Activated effector memory CD4-positive, alpha-beta T cell treated with anti-CD3 and anti-CD28 coated beads, Interleukin-2, amount 50 U/mL, for 16 hours (primary cell): ENCODE results near the gene CADPS2.
"Not testable (repeated sequence)": the region's sequence is repeated elsewhere in the genome, so short reads cannot be mapped to it uniquely, and the experiment has no call there.

Experiments
- DNase-seq: peaks from one replicate; pipeline ENCODE4 v3.0.0-alpha.2; 2020

CADPS2 gene

GRCh38 chr7:122304996-122305421 lies 581.3 kb downstream of the CADPS2 start:
- no peak for DNase-seq

- no peak for DNase-seq
Measured at GRCh38 chr7:122304319-122304975, 581.8 kb downstream of the CADPS2 start, which contains the start of gene FEZF1. Gene FEZF1, minus strand, starts transcription at chr7:122304750. Its CDS starts 313 bp downstream, at chr7:122304437.

- no peak for DNase-seq
Measured at GRCh38 chr7:122303531-122304318, 582.5 kb downstream of the CADPS2 start.

GRCh38 chr7:122302761-122303530 lies 583.3 kb downstream of the CADPS2 start:
- DNase-seq, result no peak

- no peak for DNase-seq
Measured at GRCh38 chr7:122301858-122302760, 584.2 kb downstream of the CADPS2 start.

- no peak for DNase-seq
Measured at GRCh38 chr7:122300956-122301833, 585.1 kb downstream of the CADPS2 start.

- DNase-seq, result no peak
Measured at GRCh38 chr7:122300211-122300932, 585.9 kb downstream of the CADPS2 start.

- no peak for DNase-seq
Measured at GRCh38 chr7:122299624-122300210, 586.5 kb downstream of the CADPS2 start.

GRCh38 chr7:122298618-122299017 lies 587.6 kb downstream of the CADPS2 start:
- no peak for DNase-seq

GRCh38 chr7:122298131-122298530 lies 588.1 kb downstream of the CADPS2 start:
- DNase-seq, result no peak

GRCh38 chr7:122291189-122291588 lies 595.1 kb downstream of the CADPS2 start:
- DNase-seq, result no peak

- no peak for DNase-seq
Measured at GRCh38 chr7:122290476-122290875, 595.8 kb downstream of the CADPS2 start.

GRCh38 chr7:122289426-122289825 lies 596.8 kb downstream of the CADPS2 start:
- no peak for DNase-seq

GRCh38 chr7:122284608-122285007 lies 601.7 kb downstream of the CADPS2 start:
- DNase-seq, result not testable (repeated sequence)

GRCh38 chr7:122273117-122273516 lies 613.1 kb downstream of the CADPS2 start:
- no peak for DNase-seq

- no peak for DNase-seq
Measured at GRCh38 chr7:122269241-122269640, 617.0 kb downstream of the CADPS2 start.
